SK-N-SH (cell line): Measurements from ENCODE around the gene PIH1D2. TPM values are rescaled to one million over a fixed set of nuclear protein-coding genes. Genes with fewer than 3 reads are reported as not detected.

Source experiments
- CTCF ChIA-PET: fragments of 300-600, 350-600 bp; formaldehyde crosslinking; extraction: SDS; loops from one replicate; lab custom pipeline; 2021; lab: Yijun Ruan, JAX
- POLR2A ChIA-PET: fragments of 350-600 bp; sonication (Branson Sonifier 250); formaldehyde crosslinking; extraction: SDS; loops from one replicate; lab custom pipeline; 2020; ENCODE audit warnings: antibody characterized with exemption, inconsistent platforms; lab: Yijun Ruan, JAX
- DNase-seq: peaks from one replicate; pipeline ENCODE4 v3.0.0; 2012
- H2AFZ ChIP-seq: fragments of 200-600 bp; sonication (generic); 2 replicates; pipeline ENCODE4 v1.8.1; 2016; ENCODE audit warnings: antibody characterized with exemption, mild to moderate bottlenecking, low read depth
- H3F3A ChIP-seq: fragments of 200-600 bp; sonication (generic); replicated peaks from 2 replicates; pipeline ENCODE3; 2016; ENCODE audit warnings: antibody characterized with exemption, mild to moderate bottlenecking; ENCODE audit not compliant: insufficient read depth
- H3K27ac ChIP-seq, 2 experiments: fragments of 200-500 bp in 1 of 2; fragments of 200-600 bp in 1 of 2; sonication (Bioruptor generic) in 1 of 2; sonication (generic), shearing (Covaris generic) in 1 of 2; 2 replicates each; pipeline versions ENCODE4 v1.5.1 to v1.6.1; 2014 to 2016; ENCODE audit warnings: low read depth in 2 of 2, inconsistent platforms in 1 of 2, low read length in 1 of 2, mild to moderate bottlenecking in 1 of 2, mixed read lengths in 1 of 2
- H3K27me3 ChIP-seq: fragments of 200-600 bp; sonication (generic), shearing (Covaris generic); 2 replicates; pipeline ENCODE4 v1.6.1; 2016; ENCODE audit warnings: mixed run types; ENCODE audit not compliant: insufficient read depth
- H3K36me3 ChIP-seq, 2 experiments: fragments of 200-500 bp in 1 of 2; fragments of 200-600 bp in 1 of 2; sonication (Bioruptor generic) in 1 of 2; sonication (generic) in 1 of 2; replicated peaks in 1 of 2; 2 replicates each; pipeline versions ENCODE3 to v1.5.1; 2014 to 2016; ENCODE audit warnings: low read length in 1 of 2, mild to moderate bottlenecking in 1 of 2; ENCODE audit not compliant: insufficient read depth in 2 of 2, control insufficient read depth in 1 of 2
- H3K4me1 ChIP-seq, 2 experiments: fragments of 200-500 bp in 1 of 2; fragments of 200-600 bp in 1 of 2; sonication (Bioruptor generic) in 1 of 2; sonication (generic), shearing (Covaris generic) in 1 of 2; 2 replicates each; pipeline versions ENCODE4 v1.5.1 to v1.6.1; 2014 to 2016; ENCODE audit warnings: low read depth in 1 of 2, low read length in 1 of 2, mixed run types in 1 of 2; ENCODE audit not compliant: insufficient read depth in 2 of 2, control insufficient read depth in 1 of 2
- H3K4me2 ChIP-seq: fragments of 200-600 bp; sonication (generic), shearing (Covaris generic); 2 replicates; pipeline ENCODE4 v1.6.1; 2017; ENCODE audit warnings: mixed run types
- H3K4me3 ChIP-seq, 2 experiments: fragments of 200-500 bp in 1 of 2; fragments of 200-600 bp in 1 of 2; sonication (Bioruptor generic) in 1 of 2; sonication (generic), shearing (Covaris generic) in 1 of 2; 2 replicates each; pipeline versions ENCODE4 v1.5.1 to v1.8.1; 2014 to 2016; ENCODE audit warnings: low read depth in 2 of 2, inconsistent platforms in 1 of 2, low read length in 1 of 2, mild to moderate bottlenecking in 1 of 2, mixed read lengths in 1 of 2, moderate library complexity in 1 of 2
- H3K79me2 ChIP-seq: fragments of 200-600 bp; sonication (generic); 2 replicates; pipeline ENCODE4 v1.8.1; 2017; ENCODE audit warnings: mild to moderate bottlenecking; ENCODE audit not compliant: insufficient read depth
- H3K9ac ChIP-seq: fragments of 200-600 bp; sonication (generic); 2 replicates; pipeline ENCODE4 v1.6.1; 2017; ENCODE audit warnings: mixed run types
- H3K9me2 ChIP-seq: fragments of 200-600 bp; sonication (generic); 2 replicates; pipeline ENCODE4 v1.6.1; 2017; ENCODE audit warnings: mixed run types
- H3K9me3 ChIP-seq: fragments of 200-600 bp; sonication (generic); 2 replicates; pipeline ENCODE4 v1.6.1; 2017; ENCODE audit warnings: mixed run types, mild to moderate bottlenecking, moderate library complexity
- H4K20me1 ChIP-seq: fragments of 200-600 bp; sonication (generic); 2 replicates; pipeline ENCODE4 v1.6.1; 2017; ENCODE audit warnings: mild to moderate bottlenecking, mixed run types; ENCODE audit not compliant: insufficient read depth
- ELF1 ChIP-seq: IDR thresholded peaks from 2 replicates; pipeline ENCODE4 v1.4.0; 2012
- EZH2phosphoT487 ChIP-seq: fragments of 200-600 bp; sonication (generic); IDR thresholded peaks from 2 replicates; pipeline ENCODE4 v1.6.1; 2017; ENCODE audit warnings: low read depth, mixed run types, mild to moderate bottlenecking, antibody characterized with exemption, moderate library complexity, borderline replicate concordance
- FOSL2 ChIP-seq: IDR thresholded peaks from 2 replicates; pipeline ENCODE4 v1.4.0; 2012; ENCODE audit warnings: low read depth, mild to moderate bottlenecking, moderate library complexity, borderline replicate concordance
- FOXJ3 ChIP-seq: sonication (generic); formaldehyde crosslinking; IDR thresholded peaks from 2 replicates; pipeline ENCODE4 v1.5.1; 2020; ENCODE audit warnings: mild to moderate bottlenecking, missing genetic modification reagents
- GABPA ChIP-seq: IDR thresholded peaks from 2 replicates; pipeline ENCODE4 v1.4.0; 2012; ENCODE audit warnings: low read depth, mild to moderate bottlenecking
- GATA2 ChIP-seq: sonication (generic); formaldehyde crosslinking; IDR thresholded peaks from 2 replicates; pipeline ENCODE4 v1.5.0; 2020; ENCODE audit warnings: mild to moderate bottlenecking, missing genetic modification reagents
- JUND ChIP-seq: IDR thresholded peaks from 2 replicates; pipeline ENCODE4 v1.4.0; 2012
- MAX ChIP-seq: IDR thresholded peaks from 2 replicates; pipeline ENCODE4 v1.4.0; 2012; ENCODE audit warnings: low read depth
- MEF2A ChIP-seq: IDR thresholded peaks from 2 replicates; pipeline ENCODE4 v1.4.0; 2012; ENCODE audit warnings: low read depth, borderline replicate concordance
- MXI1 ChIP-seq: IDR thresholded peaks from 2 replicates; pipeline ENCODE4 v1.6.1; 2012; ENCODE audit warnings: mild to moderate bottlenecking, low read depth, low read length, improper control_type of control experiment
- NFIC ChIP-seq: IDR thresholded peaks from 2 replicates; pipeline ENCODE4 v1.4.0; 2012; ENCODE audit warnings: borderline replicate concordance
- PBX3 ChIP-seq: IDR thresholded peaks from 2 replicates; pipeline ENCODE4; 2012
- POLR2AphosphoS5 ChIP-seq: IDR thresholded peaks from 2 replicates; pipeline ENCODE4 v1.6.1; 2012; ENCODE audit warnings: low read depth, low read length
- RCOR1 ChIP-seq: fragments of 150-350 bp; IDR thresholded peaks from 2 replicates; pipeline ENCODE4 v1.6.1; 2017; ENCODE audit warnings: antibody characterized with exemption, low read length
- SMC3 ChIP-seq: IDR thresholded peaks from 2 replicates; pipeline ENCODE4 v1.6.1; 2012; ENCODE audit warnings: low read depth, low read length, improper control_type of control experiment
- TCF12 ChIP-seq: IDR thresholded peaks from 2 replicates; pipeline ENCODE4 v1.4.0; 2012
- USF2 ChIP-seq: fragments of 150-350 bp; IDR thresholded peaks from 2 replicates; pipeline ENCODE4 v1.6.1; 2017; ENCODE audit warnings: antibody characterized with exemption, low read length, low read depth, borderline replicate concordance
- YY1 ChIP-seq: IDR thresholded peaks from 2 replicates; pipeline ENCODE4 v1.4.0; 2012; ENCODE audit warnings: low read depth, mild to moderate bottlenecking
- ZBTB33 ChIP-seq: IDR thresholded peaks from 2 replicates; pipeline ENCODE4 v1.4.0; 2012; ENCODE audit warnings: low read depth, borderline replicate concordance
- WGBS: methylation state at CpG from one replicate; pipeline ENCODE4 v1.1.6; 2017; ENCODE audit warnings: low lambda C conversion rate; 5-methylcytosine and 5-hydroxymethylcytosine counted together
- polyA plus RNA-seq, 3 experiments: library from polyadenylated mRNA; depleted of rRNA; stranded (reverse); fragments of >200 nt; gene quantifications; 2 replicates each; pipeline ENCODE4 v1.2.3, GENCODE V29; 2012

The PIH1D2 gene
- polyA plus RNA-seq, 1 of the 3 experiments (the other 2 are of a cell fraction): 0.97 TPM

GRCh38 chr11:112057170-112057569 is 16.6 kb downstream of the PIH1D2 start:
- Histone ChIP-seq H3F3A (peaks cover 6% of the 10 kb centered on the region), H3K79me2 (no peaks in the 10 kb centered on the region), H3K9me2 (no peaks in the 10 kb centered on the region), H3K36me3 (peaks cover 57 to 67% of the 10 kb centered on the region in 2 experiments), H3K4me1 (no peaks in the 10 kb centered on the region)
- CTCF ChIA-PET: interaction anchor here (0.8 kb wide), 1 partner anchor 17 kb away, joined by 3 read pairs; the partner anchor contains the start of genes NKAPD1 and PIH1D2
- TF ChIP-seq PBX3: no peak
- no peak for TF ChIP-seq SMC3
- TF ChIP-seq TCF12: no peak
- no peak for TF ChIP-seq MEF2A
- no peak for TF ChIP-seq POLR2AphosphoS5
- TF ChIP-seq MXI1: no peak
- TF ChIP-seq EZH2phosphoT487: no peak
- no peak for TF ChIP-seq FOXJ3 (CRISPR knock-in tag)
- no peak for TF ChIP-seq JUND
- no peak for TF ChIP-seq YY1
- no peak for TF ChIP-seq ELF1
- TF ChIP-seq FOSL2: no peak
- TF ChIP-seq RCOR1: no peak
- no peak for TF ChIP-seq MAX
- no peak for TF ChIP-seq GATA2 (CRISPR knock-in tag)
- no peak for TF ChIP-seq NFIC
- TF ChIP-seq ZBTB33: no peak
- TF ChIP-seq GABPA: no peak
- TF ChIP-seq USF2: no peak
- TF ChIP-seq, all 33 proteins: peak for 0
- 93% methylated on average over 4 of the region's 4 CpGs for WGBS
- DNase-seq: no peak
- Histone ChIP-seq H4K20me1 (no peaks in the 10 kb centered on the region), H3K9me3 (no peaks in the 10 kb centered on the region), H3K27me3 (no peaks in the 10 kb centered on the region), H3K4me3 (no peak overlapping the region), H3K27ac (no peak overlapping the region), H3K4me2 (no peak overlapping the region), H2AFZ (no peak overlapping the region), H3K9ac (no peak overlapping the region)
- POLR2A ChIA-PET: no interaction called here
